NT2/D1 (cell line): Measurements from ENCODE around the gene ALG14.

ENCODE experiments used
- SUZ12 ChIP-seq: IDR thresholded peaks from 2 replicates; pipeline ENCODE4 v1.6.1; 2011; ENCODE audit not compliant: insufficient read length, insufficient read depth; ENCODE audit errors: extremely low read depth
- YY1 ChIP-seq: IDR thresholded peaks from 2 replicates; pipeline ENCODE4 v1.6.1; 2011; ENCODE audit not compliant: insufficient read length, insufficient read depth
- ZNF274 ChIP-seq: IDR thresholded peaks from 2 replicates; pipeline ENCODE4 v1.6.1; 2011; ENCODE audit warnings: mild to moderate bottlenecking, low read depth, low read length

GRCh38 chr1:94971491-94971924 lies 101.2 kb downstream of the ALG14 start:
- TF ChIP-seq SUZ12 (no peak), ZNF274 (no peak), YY1 (no peak)
